Neural cell (in vitro differentiated cells): Measurements from ENCODE around the gene OLFML3. TPM values are rescaled to one million over a fixed set of nuclear protein-coding genes. Genes with fewer than 3 reads are reported as not detected.
"Not testable (repeated sequence)": the region's sequence is repeated elsewhere in the genome, so short reads cannot be mapped to it uniquely, and the experiment has no call there.

ENCODE experiments used
- H2AFZ ChIP-seq: fragments of 200-600, 300-800 bp; sonication (generic), shearing (Covaris generic); 2 replicates; pipeline ENCODE4 v1.6.0; 2014; ENCODE audit warnings: low read depth, mild to moderate bottlenecking, antibody characterized with exemption, low read length, moderate library complexity
- H3F3A ChIP-seq: fragments of 200-600 bp; shearing (Covaris generic); 2 replicates; pipeline ENCODE4 v1.6.1; 2016; ENCODE audit warnings: mild to moderate bottlenecking, moderate library complexity, mixed read lengths, antibody characterized with exemption, low read length; ENCODE audit not compliant: insufficient read depth, poor library complexity, severe bottlenecking
- H3K27ac ChIP-seq: fragments of 200-600, 300-800 bp; sonication (generic), shearing (Covaris generic); 2 replicates; pipeline ENCODE4 v1.5.1; 2014; ENCODE audit warnings: mild to moderate bottlenecking, low read length, moderate library complexity
- H3K27me3 ChIP-seq: fragments of 300-800, 200-600 bp; sonication (generic), shearing (Covaris generic); 2 replicates; pipeline ENCODE4 v1.6.0; 2014; ENCODE audit warnings: mild to moderate bottlenecking, low read depth, low read length, moderate library complexity; ENCODE audit not compliant: insufficient read depth
- H3K36me3 ChIP-seq: fragments of 300-800, 200-600 bp; sonication (generic), shearing (Covaris generic); 2 replicates; pipeline ENCODE4 v1.5.1; 2014; ENCODE audit warnings: mild to moderate bottlenecking, antibody characterized with exemption, low read length, moderate library complexity; ENCODE audit not compliant: insufficient read depth
- H3K4me2 ChIP-seq: fragments of 300-800, 200-600 bp; sonication (generic), shearing (Covaris generic); 2 replicates; pipeline ENCODE4 v1.6.0; 2014; ENCODE audit warnings: mild to moderate bottlenecking, low read length
- H3K4me3 ChIP-seq: fragments of 300-800, 200-600 bp; sonication (generic), shearing (Covaris generic); 2 replicates; pipeline ENCODE4 v1.5.1; 2014; ENCODE audit warnings: mild to moderate bottlenecking, low read length, moderate library complexity
- H3K79me2 ChIP-seq: fragments of 200-600 bp; shearing (Covaris generic); replicated peaks from 2 replicates; pipeline ENCODE4 v1.6.0; 2014; ENCODE audit warnings: mild to moderate bottlenecking, low read length, moderate library complexity; ENCODE audit not compliant: insufficient read depth
- H3K9ac ChIP-seq: fragments of 300-800, 200-600 bp; sonication (generic), shearing (Covaris generic); 2 replicates; pipeline ENCODE4 v1.6.1; 2016; ENCODE audit warnings: mild to moderate bottlenecking, low read length, mixed read lengths
- H3K9me2 ChIP-seq: fragments of 200-600 bp; shearing (Covaris generic); 2 replicates; pipeline ENCODE4 v1.6.1; 2016; ENCODE audit warnings: mild to moderate bottlenecking, low read length, mixed read lengths; ENCODE audit not compliant: insufficient read depth
- H3K9me3 ChIP-seq: fragments of 200-600, 300-800 bp; sonication (generic), shearing (Covaris generic); 2 replicates; pipeline ENCODE4 v1.6.1; 2016; ENCODE audit warnings: mild to moderate bottlenecking, mixed run types, low read length, moderate library complexity, mixed read lengths
- H4K20me1 ChIP-seq: fragments of 200-600 bp; shearing (Covaris generic); 2 replicates; pipeline ENCODE4 v1.6.1; 2016; ENCODE audit warnings: mild to moderate bottlenecking, mixed run types; ENCODE audit not compliant: insufficient read depth
- CTCF ChIP-seq: fragments of 450-650 bp; IDR thresholded peaks from 2 replicates; pipeline ENCODE4 v1.5.1; 2014; ENCODE audit warnings: antibody characterized with exemption, mild to moderate bottlenecking, moderate library complexity; ENCODE audit not compliant: poor library complexity, severe bottlenecking
- EP300 ChIP-seq: fragments of 450-650 bp; conservative IDR thresholded peaks from 2 replicates; pipeline ENCODE4 v1.6.1; 2014; ENCODE audit warnings: antibody characterized with exemption, mild to moderate bottlenecking, moderate library complexity; ENCODE audit not compliant: poor library complexity, severe bottlenecking
- EZH2 ChIP-seq: fragments of 200-600, 300-800 bp; shearing (Covaris generic), sonication (generic); IDR thresholded peaks from 2 replicates; pipeline ENCODE4 v1.6.1; 2014; ENCODE audit warnings: antibody characterized with exemption, low read length, borderline replicate concordance, mild to moderate bottlenecking; ENCODE audit not compliant: insufficient read depth, poor library complexity, severe bottlenecking
- MXI1 ChIP-seq: fragments of 450-650 bp; conservative IDR thresholded peaks from 2 replicates; pipeline ENCODE4 v1.6.1; 2014; ENCODE audit warnings: antibody characterized with exemption, mild to moderate bottlenecking; ENCODE audit not compliant: poor library complexity, severe bottlenecking
- POLR2AphosphoS5 ChIP-seq: IDR thresholded peaks from 2 replicates; pipeline ENCODE4 v1.6.1; 2012
- RAD21 ChIP-seq: fragments of 450-650 bp; conservative IDR thresholded peaks from 2 replicates; pipeline ENCODE4 v1.6.1; 2014; ENCODE audit warnings: antibody characterized with exemption, mild to moderate bottlenecking, moderate library complexity
- REST ChIP-seq: IDR thresholded peaks from 2 replicates; pipeline ENCODE4 v1.6.1; 2012; ENCODE audit warnings: borderline replicate concordance
- SMC3 ChIP-seq: fragments of 450-650 bp; conservative IDR thresholded peaks from 2 replicates; pipeline ENCODE4 v1.6.1; 2014; ENCODE audit warnings: antibody characterized with exemption, mild to moderate bottlenecking, moderate library complexity; ENCODE audit not compliant: poor library complexity
- TAF1 ChIP-seq: IDR thresholded peaks from 2 replicates; pipeline ENCODE4 v1.6.1; 2012; ENCODE audit warnings: low read depth
- polyA plus RNA-seq: library from polyadenylated mRNA; depleted of rRNA; stranded (reverse); fragments of >200 nt; gene quantifications from 2 replicates; pipeline ENCODE4 v1.2.3, GENCODE V29; 2014

Gene OLFML3
- polyA plus RNA-seq, 1 donor from 2014 or later = not detected

- H3K36me3 ChIP-seq = peaks cover 9% of the 10 kb centered on the region
- H3K9ac ChIP-seq = no peak overlapping the region
- no peak overlapping the region for H2AFZ ChIP-seq
- H3K9me3 ChIP-seq = no peaks in the 10 kb centered on the region
- no peak overlapping the region for H3K4me3 ChIP-seq
- H3K4me2 ChIP-seq = no peak overlapping the region
- H3K9me2 ChIP-seq = no peaks in the 10 kb centered on the region
- H3K79me2 ChIP-seq = peaks cover 15% of the 10 kb centered on the region
- no peaks in the 10 kb centered on the region for H4K20me1 ChIP-seq
- H3K27me3 ChIP-seq = no peaks in the 10 kb centered on the region
- no peak overlapping the region for H3K27ac ChIP-seq
- TF ChIP-seq SMC3 = no peak
- TF ChIP-seq MXI1 = no peak
- no peaks in the 10 kb centered on the region for H3F3A ChIP-seq
Observed at GRCh38 chr1:113946678-113947387, 32.4 kb upstream of the OLFML3 start.

GRCh38 chr1:113947388-113948107, 31.7 kb upstream of the OLFML3 start:
- no peak overlapping the region for H2AFZ ChIP-seq
- TF ChIP-seq POLR2AphosphoS5 (no peak), EP300 (no peak), SMC3 (no peak), TAF1 (no peak), REST (no peak), MXI1 (no peak), RAD21 (no peak), EZH2 (no peak), CTCF (no peak)
- no peaks in the 10 kb centered on the region for H3K9me2 ChIP-seq
- no peak overlapping the region for H3K4me2 ChIP-seq
- H3K36me3 ChIP-seq = peaks cover 8% of the 10 kb centered on the region
- no peak overlapping the region for H3K27ac ChIP-seq
- H3K9me3 ChIP-seq = no peaks in the 10 kb centered on the region
- no peak overlapping the region for H3K4me3 ChIP-seq
- H4K20me1 ChIP-seq = no peaks in the 10 kb centered on the region
- H3F3A ChIP-seq = no peaks in the 10 kb centered on the region
- peaks cover 15% of the 10 kb centered on the region for H3K79me2 ChIP-seq
- no peaks in the 10 kb centered on the region for H3K27me3 ChIP-seq
- H3K9ac ChIP-seq = no peak overlapping the region

GRCh38 chr1:113948151-113948550, 31.1 kb upstream of the OLFML3 start:
- not testable (repeated sequence) for H3K36me3 ChIP-seq, H3K27me3 ChIP-seq, H3K4me3 ChIP-seq, H4K20me1 ChIP-seq, H3K9ac ChIP-seq, H3K27ac ChIP-seq, H3K9me3 ChIP-seq, H2AFZ ChIP-seq, H3F3A ChIP-seq, H3K9me2 ChIP-seq, H3K4me2 ChIP-seq
- peaks cover 15% of the 10 kb centered on the region for H3K79me2 ChIP-seq
